ENCODE results near the gene TCF4. TPM values are rescaled to one million over a fixed set of nuclear protein-coding genes. Genes with fewer than 3 reads are reported as not detected.

Gene TCF4
- total RNA-seq, 2 donors from 2014 or later, result 31.6 to 34.0 TPM

- no peak overlapping the region for H3K27ac ChIP-seq
- H3K9me3 ChIP-seq, result no peaks in the 10 kb centered on the region
- TF ChIP-seq, protein P1, sequence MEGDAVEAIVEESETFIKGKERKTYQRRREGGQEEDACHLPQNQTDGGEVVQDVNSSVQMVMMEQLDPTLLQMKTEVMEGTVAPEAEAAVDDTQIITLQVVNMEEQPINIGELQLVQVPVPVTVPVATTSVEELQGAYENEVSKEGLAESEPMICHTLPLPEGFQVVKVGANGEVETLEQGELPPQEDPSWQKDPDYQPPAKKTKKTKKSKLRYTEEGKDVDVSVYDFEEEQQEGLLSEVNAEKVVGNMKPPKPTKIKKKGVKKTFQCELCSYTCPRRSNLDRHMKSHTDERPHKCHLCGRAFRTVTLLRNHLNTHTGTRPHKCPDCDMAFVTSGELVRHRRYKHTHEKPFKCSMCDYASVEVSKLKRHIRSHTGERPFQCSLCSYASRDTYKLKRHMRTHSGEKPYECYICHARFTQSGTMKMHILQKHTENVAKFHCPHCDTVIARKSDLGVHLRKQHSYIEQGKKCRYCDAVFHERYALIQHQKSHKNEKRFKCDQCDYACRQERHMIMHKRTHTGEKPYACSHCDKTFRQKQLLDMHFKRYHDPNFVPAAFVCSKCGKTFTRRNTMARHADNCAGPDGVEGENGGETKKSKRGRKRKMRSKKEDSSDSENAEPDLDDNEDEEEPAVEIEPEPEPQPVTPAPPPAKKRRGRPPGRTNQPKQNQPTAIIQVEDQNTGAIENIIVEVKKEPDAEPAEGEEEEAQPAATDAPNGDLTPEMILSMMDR (IDR thresholded peaks at IDR 0.05), result no peak
- TF ChIP-seq POLR2A (IDR thresholded peaks at IDR 0.05), result no peak
- DNase-seq (no peak), ATAC-seq (no peak)
- intact Hi-C loops (cut with DNase I), result no loop called here
- no peak overlapping the region for H3K4me3 ChIP-seq
- H3K36me3 ChIP-seq (replicated peaks in 1 of 2; ENCODE audit: insufficient read depth in 1 of 2, low read depth in 2 of 2), result no peaks in the 10 kb centered on the region
- no peaks in the 10 kb centered on the region for H3K4me1 ChIP-seq
- H3K27me3 ChIP-seq, result no peaks in the 10 kb centered on the region
Measured at GRCh38 chr18:55186588-55186987, 401.4 kb downstream of the TCF4 start.

GRCh38 chr18:55185391-55185790, 402.6 kb downstream of the TCF4 start:
- no peak overlapping the region for H3K4me3 ChIP-seq
- H3K27ac ChIP-seq, result no peak overlapping the region
- intact Hi-C loops (cut with DNase I), result no loop called here
- H3K9me3 ChIP-seq, result no peaks in the 10 kb centered on the region
- H3K4me1 ChIP-seq, result no peaks in the 10 kb centered on the region
- TF ChIP-seq POLR2A (IDR thresholded peaks at IDR 0.05), result no peak
- TF ChIP-seq, protein P1 (IDR thresholded peaks at IDR 0.05), result no peak
- no peak for DNase-seq
- H3K27me3 ChIP-seq, result no peaks in the 10 kb centered on the region
- no peaks in the 10 kb centered on the region for H3K36me3 ChIP-seq (replicated peaks in 1 of 2; ENCODE audit: insufficient read depth in 1 of 2, low read depth in 2 of 2)
- ATAC-seq, result no peak
- WGBS, 2 donors, result 86% methylated on average over 1 of the region's 1 CpG

GRCh38 chr18:55179835-55180234, 408.2 kb downstream of the TCF4 start:
- Histone ChIP-seq H3K4me3 (no peak overlapping the region), H3K36me3 (replicated peaks in 1 of 2; ENCODE audit: insufficient read depth in 1 of 2, low read depth in 2 of 2) (no peaks in the 10 kb centered on the region), H3K27me3 (no peaks in the 10 kb centered on the region), H3K4me1 (no peaks in the 10 kb centered on the region), H3K27ac (no peak overlapping the region), H3K9me3 (no peaks in the 10 kb centered on the region)
- no peak for TF ChIP-seq POLR2A (IDR thresholded peaks at IDR 0.05)
- TF ChIP-seq, protein P1 (IDR thresholded peaks at IDR 0.05), result no peak
- ATAC-seq (no peak), DNase-seq (no peak)
- intact Hi-C loops (cut with DNase I), result no loop called here

DNA sequence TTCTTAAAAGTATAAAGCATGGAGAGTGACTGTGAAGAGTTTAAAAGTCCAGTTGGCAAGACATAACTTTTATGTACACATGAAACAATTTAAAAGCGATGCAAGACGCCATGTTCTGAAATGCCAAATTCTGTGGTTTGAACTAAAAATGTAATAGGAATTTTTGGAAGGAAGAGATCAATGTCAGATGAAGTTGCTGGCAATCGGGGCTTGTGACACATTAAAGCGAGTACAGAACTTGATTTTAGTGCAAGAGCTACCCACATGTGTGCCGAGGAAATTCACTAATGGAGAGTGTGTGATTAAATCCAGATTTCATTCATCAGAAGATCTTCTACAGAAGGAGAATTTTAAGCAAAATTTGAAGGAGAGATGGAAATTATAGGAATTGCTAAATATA, 408.6 kb downstream of the TCF4 start:
- TF ChIP-seq POLR2A (IDR thresholded peaks at IDR 0.05), result no peak
- TF ChIP-seq, protein P1 (IDR thresholded peaks at IDR 0.05), result no peak
- no peak for ATAC-seq

DNA sequence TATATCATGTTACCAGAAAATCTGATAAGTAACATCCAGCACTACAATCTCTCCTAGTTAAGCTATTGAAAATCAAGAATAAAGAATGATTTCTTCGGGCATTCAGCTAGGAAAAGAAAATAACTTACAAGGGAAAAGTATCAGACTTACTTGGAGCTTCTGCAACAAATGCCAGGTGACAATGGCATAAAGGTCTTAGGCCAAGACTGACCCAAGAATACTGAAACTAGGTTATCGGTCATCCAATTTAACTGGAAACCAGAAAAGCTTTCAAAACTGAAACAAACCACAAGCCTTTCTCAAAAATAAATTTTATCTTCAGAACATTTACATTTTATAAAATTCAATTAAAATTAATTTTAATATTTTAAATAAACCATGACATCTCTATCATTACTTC, 414.7 kb downstream of the TCF4 start:
- DNase-seq, result no peak
- Histone ChIP-seq H3K27ac (no peak overlapping the region), H3K4me1 (no peaks in the 10 kb centered on the region), H3K4me3 (no peak overlapping the region), H3K27me3 (no peaks in the 10 kb centered on the region), H3K9me3 (no peaks in the 10 kb centered on the region), H3K36me3 (replicated peaks in 1 of 2; ENCODE audit: insufficient read depth in 1 of 2, low read depth in 2 of 2) (no peaks in the 10 kb centered on the region)
- WGBS, 2 donors, result 70 to 71% methylated on average over 2 of the region's 2 CpGs
- TF ChIP-seq, protein P1 (IDR thresholded peaks at IDR 0.05), result no peak
- TF ChIP-seq POLR2A (IDR thresholded peaks at IDR 0.05), result no peak
- ATAC-seq, result no peak
- intact Hi-C loops (cut with DNase I), result no loop called here

More for the DNA sequence above, 408.6 kb downstream of the TCF4 start:
- WGBS, 2 donors, result 56 to 59% methylated on average over 5 of the region's 5 CpGs
- H3K9me3 ChIP-seq, result no peaks in the 10 kb centered on the region
- H3K4me1 ChIP-seq, result no peaks in the 10 kb centered on the region
- H3K27ac ChIP-seq, result no peak overlapping the region
- intact Hi-C loops (cut with DNase I), result no loop called here
- H3K27me3 ChIP-seq, result no peaks in the 10 kb centered on the region
- H3K36me3 ChIP-seq (replicated peaks in 1 of 2; ENCODE audit: insufficient read depth in 1 of 2, low read depth in 2 of 2), result no peaks in the 10 kb centered on the region
- DNase-seq, result no peak
- no peak overlapping the region for H3K4me3 ChIP-seq

Small RNA genes within 50 kb of the gene (microRNA-seq; reads per million reads assigned to microRNA genes)
- 0 reads per million in 2 donors for gene MIR4529 (ENCODE audit: borderline number of aligned reads in 2 of 2, borderline replicate concordance in 2 of 2)

Small RNA genes within 50 kb of the gene (small RNA-seq; reads per million reads assigned to genes)
- gene MIR4529, result not detected
